T-helper 22 cell (primary cell): Measurements from ENCODE around the gene RAET1E.
A peak's percentile ranks its signal among the peaks of the same experiment; 100 is the strongest.
"Not testable (repeated sequence)": the region's sequence is repeated elsewhere in the genome, so short reads cannot be mapped to it uniquely, and the experiment has no call there.

Experiments used
- DNase-seq: peaks from one replicate; pipeline ENCODE4 v3.0.0-alpha.2; 2020; ENCODE audit warnings: low read depth

Gene RAET1E

GRCh38 chr6:149889326-149889725 is 8.6 kb downstream of the RAET1E start:
- DNase-seq: no peak

GRCh38 chr6:149888659-149889058 is 9.3 kb downstream of the RAET1E start:
- DNase-seq: no peak

GRCh38 chr6:149888093-149888492 is 9.8 kb downstream of the RAET1E start:
- no peak for DNase-seq

- no peak for DNase-seq
Measured at GRCh38 chr6:149887343-149887742, 10.6 kb downstream of the RAET1E start.

- no peak for DNase-seq
Measured at GRCh38 chr6:149885888-149886287, 12.0 kb downstream of the RAET1E start.

GRCh38 chr6:149884617-149885016 is 13.3 kb downstream of the RAET1E start:
- DNase-seq: no peak

- DNase-seq: no peak
Measured at GRCh38 chr6:149884215-149884614, 13.7 kb downstream of the RAET1E start.

GRCh38 chr6:149881860-149882259 is 16.1 kb downstream of the RAET1E start:
- no peak for DNase-seq

- no peak for DNase-seq
Measured at GRCh38 chr6:149881066-149881766, 16.7 kb downstream of the RAET1E start.

- no peak for DNase-seq
Measured at GRCh38 chr6:149877659-149878058, 20.3 kb downstream of the RAET1E start.

GRCh38 chr6:149876241-149876933 is 21.5 kb downstream of the RAET1E start:
- DNase-seq: no peak

- DNase-seq: no peak
Measured at GRCh38 chr6:149872233-149872632, 25.7 kb downstream of the RAET1E start.

- DNase-seq: no peak
Measured at GRCh38 chr6:149871182-149871581, 26.7 kb downstream of the RAET1E start.

GRCh38 chr6:149869275-149869892 is 28.5 kb downstream of the RAET1E start:
- DNase-seq: no peak

GRCh38 chr6:149867876-149868640 is 29.9 kb downstream of the RAET1E start:
- no peak for DNase-seq

GRCh38 chr6:149864578-149865535 is 33.1 kb downstream of the RAET1E start:
- no peak for DNase-seq

- DNase-seq: peak; percentile 64
Measured at GRCh38 chr6:149863698-149864577, 34.0 kb downstream of the RAET1E start, which contains the start of gene LRP11. LRP11 (minus strand) TSS chr6:149864359; CDS start chr6:149864020, 339 bp downstream.

GRCh38 chr6:149862922-149863697 is 34.8 kb downstream of the RAET1E start:
- DNase-seq: peak; percentile 2

- DNase-seq: not testable (repeated sequence)
Measured at GRCh38 chr6:149862424-149862738, 35.5 kb downstream of the RAET1E start.
